SU-DHL-6 (cell line): Measurements from ENCODE around the gene NEURL4.

Experiments used
- H2AFZ ChIP-seq: fragments of 200-600 bp; sonication (generic); 2 replicates; pipeline ENCODE4 v1.6.1; 2014; ENCODE audit warnings: low read depth, mild to moderate bottlenecking, moderate library complexity, mixed read lengths, antibody characterized with exemption, low read length; ENCODE audit not compliant: severe bottlenecking
- H3F3A ChIP-seq: fragments of 200-600 bp; shearing (Covaris generic); 2 replicates; pipeline ENCODE4 v1.6.0; 2016; ENCODE audit warnings: antibody characterized with exemption, mild to moderate bottlenecking; ENCODE audit not compliant: insufficient read depth
- H3K27ac ChIP-seq: fragments of 200-600 bp; sonication (generic); 2 replicates; pipeline ENCODE4 v1.5.1; 2016; ENCODE audit warnings: low read depth, mild to moderate bottlenecking, low read length, moderate library complexity, mixed read lengths
- H3K27me3 ChIP-seq: fragments of 200-600 bp; sonication (generic), shearing (Covaris generic); 2 replicates; pipeline ENCODE4 v1.6.0; 2014; ENCODE audit warnings: mild to moderate bottlenecking, low read length
- H3K36me3 ChIP-seq: fragments of 200-600 bp; sonication (generic); 2 replicates; pipeline ENCODE4 v1.6.1; 2014; ENCODE audit warnings: mild to moderate bottlenecking, low read length, mixed read lengths
- H3K4me2 ChIP-seq: fragments of 300-600, 200-600 bp; shearing (Covaris generic), sonication (generic); 2 replicates; pipeline ENCODE4 v1.6.0; 2014; ENCODE audit warnings: low read length, low read depth, mild to moderate bottlenecking; ENCODE audit not compliant: poor library complexity, severe bottlenecking
- H3K4me3 ChIP-seq: fragments of 200-600 bp; sonication (generic); 2 replicates; pipeline ENCODE4 v1.5.1; 2014; ENCODE audit warnings: antibody characterized with exemption, low read length, mild to moderate bottlenecking, mixed read lengths; ENCODE audit not compliant: insufficient read depth, poor library complexity, severe bottlenecking
- H3K79me2 ChIP-seq: fragments of 200-600 bp; sonication (generic); 2 replicates; pipeline ENCODE4 v1.6.1; 2014; ENCODE audit warnings: mild to moderate bottlenecking, low read length, moderate library complexity; ENCODE audit not compliant: insufficient read depth
- H3K9ac ChIP-seq: fragments of 200-600 bp; sonication (generic); 2 replicates; pipeline ENCODE4 v1.7.0; 2014; ENCODE audit warnings: mild to moderate bottlenecking, low read length
- H3K9me2 ChIP-seq: fragments of 200-600 bp; sonication (generic); replicated peaks from 2 replicates; pipeline ENCODE4 v1.6.1; 2014; ENCODE audit warnings: low read length; ENCODE audit not compliant: insufficient read depth
- H3K9me3 ChIP-seq: fragments of 200-600 bp; sonication (generic); 2 replicates; pipeline ENCODE4 v1.6.1; 2014; ENCODE audit warnings: low read length, mixed read lengths; ENCODE audit not compliant: insufficient read depth
- H4K20me1 ChIP-seq: fragments of 200-600 bp; sonication (generic); 2 replicates; pipeline ENCODE4 v1.6.1; 2014; ENCODE audit warnings: low read depth, mild to moderate bottlenecking, antibody characterized with exemption, low read length, moderate library complexity, mixed read lengths
- CTCF ChIP-seq: fragments of 200-600 bp; sonication (generic); IDR thresholded peaks from one replicate; pipeline ENCODE4 v1.5.1; 2017; ENCODE audit warnings: antibody characterized with exemption, mild to moderate bottlenecking, low read length, moderate library complexity; ENCODE audit not compliant: insufficient read depth, poor library complexity, severe bottlenecking
- EZH2phosphoT487 ChIP-seq: fragments of 200-600 bp; sonication (generic), shearing (Covaris generic); conservative IDR thresholded peaks from 2 replicates; pipeline ENCODE4 v1.6.1; 2018; ENCODE audit warnings: mild to moderate bottlenecking, antibody characterized with exemption, low read length, moderate library complexity, mixed read lengths

The NEURL4 gene

GRCh38 chr17:7363311-7363710 is 34.2 kb upstream of the NEURL4 start:
- H3K9ac ChIP-seq = no peak overlapping the region
- no peaks in the 10 kb centered on the region for H4K20me1 ChIP-seq
- no peaks in the 10 kb centered on the region for H3K27me3 ChIP-seq
- no peaks in the 10 kb centered on the region for H3F3A ChIP-seq
- TF ChIP-seq CTCF (no peak), EZH2phosphoT487 (no peak)
- no peaks in the 10 kb centered on the region for H3K79me2 ChIP-seq
- no peaks in the 10 kb centered on the region for H3K9me2 ChIP-seq
- no peak overlapping the region for H3K27ac ChIP-seq
- no peaks in the 10 kb centered on the region for H3K36me3 ChIP-seq
- H3K9me3 ChIP-seq = no peaks in the 10 kb centered on the region
- no peak overlapping the region for H3K4me2 ChIP-seq
- no peak overlapping the region for H3K4me3 ChIP-seq
- no peak overlapping the region for H2AFZ ChIP-seq

- no peak overlapping the region for H3K9ac ChIP-seq
- H3K27ac ChIP-seq = no peak overlapping the region
- TF ChIP-seq CTCF = no peak
- no peak for TF ChIP-seq EZH2phosphoT487
- H3K36me3 ChIP-seq = no peaks in the 10 kb centered on the region
- H3K9me3 ChIP-seq = no peaks in the 10 kb centered on the region
- H3K79me2 ChIP-seq = no peaks in the 10 kb centered on the region
- no peaks in the 10 kb centered on the region for H3K9me2 ChIP-seq
- no peak overlapping the region for H3K4me3 ChIP-seq
- no peaks in the 10 kb centered on the region for H4K20me1 ChIP-seq
- H3F3A ChIP-seq = no peaks in the 10 kb centered on the region
- no peak overlapping the region for H2AFZ ChIP-seq
- H3K4me2 ChIP-seq = no peak overlapping the region
- H3K27me3 ChIP-seq = no peaks in the 10 kb centered on the region
These were observed 32.8 kb upstream of the NEURL4 start for GRCh38 chr17:7361906-7362305.

GRCh38 chr17:7357381-7357780 is 28.2 kb upstream of the NEURL4 start:
- Histone ChIP-seq H3K4me3 (no peak overlapping the region), H3K9me2 (no peaks in the 10 kb centered on the region), H3K9me3 (no peaks in the 10 kb centered on the region), H3F3A (no peaks in the 10 kb centered on the region; the same call in 1 of the 2 replicates), H3K27me3 (no peaks in the 10 kb centered on the region), H3K79me2 (no peaks in the 10 kb centered on the region), H3K36me3 (no peaks in the 10 kb centered on the region), H3K4me2 (no peak overlapping the region), H4K20me1 (no peaks in the 10 kb centered on the region), H3K27ac (no peak overlapping the region), H3K9ac (no peak overlapping the region), H2AFZ (no peak overlapping the region)
- TF ChIP-seq EZH2phosphoT487 (no peak), CTCF (no peak)
